HG02610 (cell line): Measurements from ENCODE around the gene EHD3.

Experiments used
- ATAC-seq: cut with Tn5 transposase; IDR thresholded peaks from one replicate; pipeline ENCODE4 v1.9.1; 2021; ENCODE audit warnings: mild to moderate bottlenecking, moderate library complexity; ENCODE audit not compliant: unreplicated experiment

Gene EHD3

GRCh38 chr2:31253356-31254131 is 19.6 kb downstream of the EHD3 start:
- ATAC-seq: no peak

- no peak for ATAC-seq
Measured at GRCh38 chr2:31254237-31255203, 20.6 kb downstream of the EHD3 start.

GRCh38 chr2:31255911-31256571 is 22.1 kb downstream of the EHD3 start:
- ATAC-seq: peak; percentile 77

- peak; percentile 2 for ATAC-seq
Measured at GRCh38 chr2:31256611-31257382, 22.8 kb downstream of the EHD3 start.

GRCh38 chr2:31258351-31258750 is 24.4 kb downstream of the EHD3 start:
- ATAC-seq: peak; percentile 66

GRCh38 chr2:31259075-31259474 is 25.1 kb downstream of the EHD3 start:
- no peak for ATAC-seq

- no peak for ATAC-seq
Measured at GRCh38 chr2:31260870-31261269, 26.9 kb downstream of the EHD3 start.

GRCh38 chr2:31263636-31264190 is 29.8 kb downstream of the EHD3 start:
- no peak for ATAC-seq

- ATAC-seq: no peak
Measured at GRCh38 chr2:31265234-31265633, 31.3 kb downstream of the EHD3 start.

- ATAC-seq: no peak
Measured at GRCh38 chr2:31266804-31267203, 32.9 kb downstream of the EHD3 start.

GRCh38 chr2:31267437-31268120 is 33.6 kb downstream of the EHD3 start:
- ATAC-seq: no peak

GRCh38 chr2:31268344-31268743 is 34.4 kb downstream of the EHD3 start:
- ATAC-seq: no peak

GRCh38 chr2:31269087-31269486 is 35.1 kb downstream of the EHD3 start:
- ATAC-seq: no peak

GRCh38 chr2:31270131-31270530 is 36.2 kb downstream of the EHD3 start:
- no peak for ATAC-seq

- no peak for ATAC-seq
Measured at GRCh38 chr2:31270822-31271231, 36.9 kb downstream of the EHD3 start.

GRCh38 chr2:31271851-31272267 is 37.9 kb downstream of the EHD3 start:
- no peak for ATAC-seq

GRCh38 chr2:31274401-31275075 is 40.6 kb downstream of the EHD3 start:
- no peak for ATAC-seq

- ATAC-seq: no peak
Measured at GRCh38 chr2:31275976-31276375, 42.0 kb downstream of the EHD3 start.

- ATAC-seq: no peak
Measured at GRCh38 chr2:31277621-31278020, 43.7 kb downstream of the EHD3 start.
